Mammary epithelial cell (primary cell): ENCODE measurements around the gene NXF1.

Experiments used
- CTCF ChIP-seq, 2 donors: IDR thresholded peaks in 1 of 2; conservative IDR thresholded peaks in 1 of 2; 2 replicates each; pipeline ENCODE4 v1.5.1; 2011 to 2012; ENCODE audit warnings: inconsistent platforms in 2 of 2, low read length in 2 of 2, mild to moderate bottlenecking in 2 of 2, control low read depth in 1 of 2, low read depth in 1 of 2; ENCODE audit not compliant: insufficient read depth in 1 of 2; ENCODE audit errors: extremely low read depth in 1 of 2
- EZH2 ChIP-seq: IDR thresholded peaks from 2 replicates; pipeline ENCODE4 v1.6.1; 2012; ENCODE audit warnings: low read length, inconsistent platforms, borderline replicate concordance

GRCh38 chr11:62832336-62833234 lies 27.3 kb upstream of the NXF1 start, which contains the start of gene TEX54:
- TF ChIP-seq CTCF (conservative IDR thresholded peaks at IDR 0.05 in 1 of 2, IDR thresholded peaks at IDR 0.05 in 1 of 2; ENCODE audit: extremely low read depth in 1 of 2, insufficient read depth in 1 of 2, low read depth in 1 of 2, low read length in 2 of 2) (no peak), EZH2 (no peak)
